ENCODE results near the gene DUSP28. TPM values are rescaled to one million over a fixed set of nuclear protein-coding genes. Genes with fewer than 3 reads are reported as not detected.

The DUSP28 gene
- total RNA-seq, 2 experiments from 2014 or later: 6.0 to 6.2 TPM

DNA sequence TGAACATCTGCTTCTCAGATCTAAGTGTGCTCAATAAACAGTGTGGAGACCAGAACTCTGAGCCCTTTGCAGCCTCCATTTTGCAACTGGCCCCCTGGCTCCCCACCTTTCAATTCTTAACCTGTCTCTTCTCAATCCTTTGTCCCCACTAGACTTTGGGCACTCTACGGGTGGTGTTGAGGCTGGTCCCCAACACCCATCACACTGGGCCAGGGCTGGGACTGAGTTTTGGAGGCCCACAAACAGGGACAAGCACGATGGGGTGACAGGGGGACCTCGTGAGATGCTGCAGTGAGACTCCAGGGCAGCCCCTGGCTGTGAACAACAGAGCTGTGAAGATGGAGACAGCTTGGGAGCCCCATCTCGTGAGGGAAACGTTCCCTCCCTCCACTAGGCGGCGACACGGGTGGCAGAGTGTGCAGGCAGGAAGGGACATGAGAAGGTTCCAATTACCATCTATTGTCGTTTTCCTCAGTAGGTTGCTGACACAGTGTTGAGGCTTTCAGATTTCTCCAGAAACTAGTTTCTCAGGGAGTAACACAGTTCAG is 3.5 kb upstream of the DUSP28 start:
- CTCF ChIA-PET: interaction anchor here (0.7 to 2.5 kb wide), 2 partner anchors 32 to 43 kb away, joined by 3 to 6 read pairs; no protein-coding TSS in a partner anchor
- POLR2A ChIA-PET: no interaction called here

DNA sequence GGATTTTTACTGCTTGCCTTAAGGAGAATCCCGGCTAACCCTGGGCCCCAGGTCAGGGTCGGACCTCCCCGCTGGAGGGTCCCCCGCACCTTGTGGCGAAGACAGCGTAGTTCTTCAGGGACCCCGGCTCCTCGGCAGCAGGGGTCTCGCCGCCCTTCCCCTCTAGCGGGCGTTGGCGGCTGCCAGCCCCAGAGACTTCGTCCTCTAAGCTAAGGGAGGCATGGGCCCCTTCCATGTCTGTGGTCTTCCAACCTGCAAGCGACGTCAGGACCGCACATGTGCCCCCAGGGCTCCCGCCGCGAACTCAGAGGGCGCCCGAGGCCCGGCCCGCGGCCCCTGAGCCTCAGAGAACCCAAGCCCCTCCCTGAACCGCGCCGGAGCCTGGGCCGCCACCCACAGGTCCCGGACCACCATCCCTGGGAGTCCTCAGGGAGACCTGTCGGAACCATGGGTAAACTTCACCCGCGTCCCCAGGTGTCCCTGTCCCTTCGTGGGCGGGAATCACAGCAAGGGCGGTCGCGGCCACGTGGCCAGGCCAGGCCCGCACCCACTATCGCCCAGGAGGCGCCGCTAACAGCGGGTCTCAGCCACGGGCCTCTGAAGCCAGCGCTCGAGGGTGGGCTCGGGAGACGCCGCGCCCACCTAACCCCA is 2.9 kb upstream of the DUSP28 start:
- CTCF ChIA-PET: interaction anchor here (0.7 to 2.5 kb wide), 2 partner anchors 32 to 43 kb away, joined by 3 to 6 read pairs; no protein-coding TSS in a partner anchor
- POLR2A ChIA-PET: no interaction called here

DNA sequence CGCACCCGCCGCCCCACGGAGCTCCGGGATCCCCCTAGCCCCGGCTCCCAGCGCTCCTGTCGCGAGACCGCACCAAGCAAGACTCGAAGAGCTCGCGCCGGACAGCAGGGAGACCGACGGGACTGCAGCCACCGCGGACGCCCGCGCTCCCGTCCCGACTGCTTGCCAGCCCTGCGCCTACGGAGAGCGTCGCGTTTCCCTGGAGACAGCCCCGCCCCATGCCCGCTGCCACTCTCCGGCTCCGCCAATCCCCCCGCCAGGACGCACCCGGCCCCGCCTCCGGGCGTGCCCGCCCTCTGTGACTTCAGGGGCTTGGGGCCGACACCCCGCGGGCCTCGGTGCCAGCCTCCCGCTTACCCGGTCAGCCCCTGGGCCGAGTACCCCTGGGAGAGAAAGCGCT is 2.3 kb upstream of the DUSP28 start, which contains the start of gene ANKMY1:
Gene ANKMY1, minus strand, starts transcription at position 181 of the 400 bp plus-strand sequence. CDS start 653 bp downstream, outside the sequence.
- CTCF ChIA-PET: interaction anchor here (2.5 kb wide), 1 partner anchor 44 kb away, joined by 6 read pairs; no protein-coding TSS in a partner anchor
- POLR2A ChIA-PET: interaction anchor here (0.6 kb wide), 1 partner anchor 29 kb away, joined by 3 read pairs; the partner anchor contains the start of gene CAPN10

DNA sequence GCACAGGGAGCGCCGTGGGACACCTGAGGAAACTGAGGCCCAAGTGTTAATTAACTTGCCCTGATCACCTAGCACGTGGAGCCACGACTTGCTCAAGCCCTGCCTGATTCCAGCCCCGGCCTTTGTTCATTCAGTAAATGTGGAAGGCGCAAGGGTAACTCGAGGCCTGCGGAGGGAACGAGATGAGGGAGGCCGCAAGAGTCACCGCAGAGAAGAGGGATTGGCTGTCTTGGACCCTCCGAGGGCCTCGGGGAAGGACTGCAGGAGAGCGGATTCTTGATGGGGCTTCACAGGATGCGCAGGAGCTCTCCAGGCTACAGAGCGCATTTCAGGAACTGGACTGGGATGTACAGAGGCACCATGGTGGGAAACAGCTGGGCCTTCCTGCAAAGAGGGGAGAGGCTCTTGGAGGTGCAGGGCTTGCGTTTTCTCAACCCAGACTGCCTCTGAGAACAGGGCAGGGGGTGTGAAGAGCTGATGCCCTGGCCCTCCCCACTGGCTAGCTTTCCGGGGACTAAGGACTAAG is 1.9 kb upstream of the DUSP28 start:
- ChIA-PET POLR2A (interaction anchor here (0.6 kb wide), 1 partner anchor 28 kb away, joined by 3 read pairs; the partner anchor contains the start of gene CAPN10), CTCF (no interaction called here)

DNA sequence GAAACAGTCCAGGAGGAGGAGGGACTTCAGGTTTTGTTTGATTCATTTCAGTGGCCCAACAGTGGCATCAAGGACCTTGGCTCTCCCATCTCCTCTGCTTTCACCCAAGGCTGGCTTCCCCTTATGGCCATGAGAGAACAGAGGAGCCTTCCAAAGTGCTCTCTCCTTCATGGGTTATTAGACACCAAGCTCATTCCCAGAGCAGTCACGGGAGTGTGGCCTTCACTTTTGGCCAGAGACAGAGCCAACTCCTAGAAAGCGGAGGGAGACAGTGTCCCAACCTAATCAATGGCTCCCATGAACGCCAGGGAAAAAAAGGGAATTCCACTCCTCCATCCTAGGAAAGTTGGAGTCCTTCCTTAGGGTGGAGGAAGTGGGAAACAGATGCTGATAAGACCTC is 871 bp upstream of the DUSP28 start:
- ChIA-PET CTCF (interaction anchor here (1.0 kb wide), 1 partner anchor 45 kb away, joined by 3 read pairs; no protein-coding TSS in a partner anchor), POLR2A (no interaction called here)

DNA sequence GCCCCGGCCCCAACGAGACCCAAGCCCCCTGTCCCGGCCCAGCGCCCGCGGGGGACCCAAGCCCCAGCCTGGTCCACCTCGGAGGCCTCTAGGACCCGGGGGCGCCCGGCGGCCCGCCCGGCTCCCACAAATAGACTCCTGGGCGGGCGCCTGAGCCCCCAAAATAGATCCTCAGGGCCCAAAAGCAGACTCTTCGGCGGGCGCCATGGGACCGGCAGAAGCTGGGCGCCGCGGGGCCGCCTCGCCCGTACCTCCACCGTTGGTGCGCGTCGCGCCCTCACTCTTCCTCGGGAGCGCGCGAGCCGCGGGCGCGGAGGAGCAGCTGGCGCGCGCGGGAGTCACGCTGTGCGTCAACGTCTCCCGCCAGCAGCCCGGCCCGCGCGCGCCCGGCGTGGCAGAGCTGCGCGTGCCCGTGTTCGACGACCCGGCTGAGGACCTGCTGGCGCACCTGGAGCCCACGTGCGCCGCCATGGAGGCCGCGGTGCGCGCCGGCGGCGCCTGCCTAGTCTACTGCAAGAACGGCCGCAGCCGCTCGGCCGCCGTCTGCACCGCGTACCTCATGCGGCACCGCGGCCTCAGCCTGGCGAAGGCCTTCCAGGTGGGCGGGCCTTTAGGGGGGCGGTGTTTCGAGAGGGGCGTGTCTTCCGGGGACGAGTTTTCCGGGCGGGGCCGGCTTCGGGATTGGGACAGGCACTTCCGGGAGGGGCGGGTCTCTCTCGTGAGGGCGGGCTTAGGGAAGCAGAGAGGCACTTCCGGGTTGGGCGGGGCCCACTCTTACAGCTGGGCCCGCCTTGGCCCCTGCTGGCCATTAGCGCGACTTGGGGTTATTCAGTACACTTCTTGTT is 545 bp downstream of the DUSP28 start:
- POLR2A ChIA-PET: interaction anchor here (1.4 to 2.1 kb wide), 4 partner anchors 8 to 46 kb away, joined by 4 to 13 read pairs (median 8); partner anchors contain the start of gene CAPN10

DNA sequence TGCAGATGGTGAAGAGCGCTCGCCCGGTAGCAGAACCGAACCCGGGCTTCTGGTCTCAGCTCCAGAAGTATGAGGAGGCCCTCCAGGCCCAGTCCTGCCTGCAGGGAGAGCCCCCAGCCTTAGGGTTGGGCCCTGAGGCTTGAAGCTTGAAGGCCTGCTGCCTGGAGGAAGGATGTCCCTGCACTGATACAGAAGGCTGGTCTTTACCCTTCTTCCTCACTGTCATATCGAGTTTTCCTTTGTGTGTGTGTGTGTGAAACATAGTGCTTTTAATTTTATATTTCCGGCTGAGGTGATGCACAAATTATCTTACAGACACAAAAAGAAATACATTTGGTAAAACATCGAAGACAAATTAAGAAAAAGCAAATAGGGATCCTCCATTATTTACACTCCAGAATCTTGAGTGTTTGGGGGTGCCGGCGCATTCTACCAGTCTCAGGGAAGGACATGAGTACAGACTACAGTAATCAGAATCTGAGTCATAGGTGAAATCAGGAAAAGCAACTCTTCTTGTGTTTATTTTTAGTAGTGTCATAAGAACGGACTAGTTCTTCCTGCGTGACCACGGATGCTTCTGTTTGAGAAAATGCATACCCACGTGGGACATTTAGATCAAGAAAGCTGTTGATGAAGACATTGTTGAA is 1.3 kb downstream of the DUSP28 start:
- POLR2A ChIA-PET: interaction anchor here (1.4 to 2.1 kb wide), 4 partner anchors 8 to 46 kb away, joined by 4 to 13 read pairs (median 8); partner anchors contain the start of gene CAPN10
- CTCF ChIA-PET: interaction anchor here (1.4 to 1.8 kb wide), 4 partner anchors 19 to 60 kb away, joined by 3 to 14 read pairs (median 8); partner anchors contain the start of gene CAPN10

More for the DNA sequence above, 545 bp downstream of the DUSP28 start:
- CTCF ChIA-PET: interaction anchor here (1.4 to 1.8 kb wide), 4 partner anchors 20 to 61 kb away, joined by 3 to 14 read pairs (median 8); partner anchors contain the start of gene CAPN10

DNA sequence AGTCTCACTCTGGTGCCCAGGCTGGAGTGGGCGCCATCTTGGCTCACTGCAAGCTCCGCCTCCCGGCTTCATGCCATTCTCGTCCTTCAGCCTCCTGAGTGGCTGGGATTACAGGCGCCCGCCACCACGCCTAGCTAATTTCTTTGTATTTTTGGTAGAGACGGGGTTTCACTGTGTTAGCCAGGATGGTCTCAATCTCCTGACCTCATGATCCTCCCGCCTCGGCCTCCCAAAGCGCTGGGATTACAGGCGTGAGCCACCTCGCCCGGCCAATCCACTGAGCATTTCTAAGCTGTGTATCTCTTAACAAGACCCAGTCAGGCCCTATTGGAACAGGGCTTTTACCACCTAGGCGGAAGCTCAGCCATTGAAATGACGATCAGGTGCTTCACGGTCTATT is 3.1 kb downstream of the DUSP28 start:
- POLR2A ChIA-PET: interaction anchor here (0.7 to 5.2 kb wide), 2 partner anchors 17 to 23 kb away, joined by 3 to 52 read pairs; partner anchors contain the start of gene CAPN10
- CTCF ChIA-PET: interaction anchor here (0.9 to 4.2 kb wide), 4 partner anchors 17 to 49 kb away, joined by 4 to 30 read pairs (median 4); partner anchors contain the start of gene CAPN10

DNA sequence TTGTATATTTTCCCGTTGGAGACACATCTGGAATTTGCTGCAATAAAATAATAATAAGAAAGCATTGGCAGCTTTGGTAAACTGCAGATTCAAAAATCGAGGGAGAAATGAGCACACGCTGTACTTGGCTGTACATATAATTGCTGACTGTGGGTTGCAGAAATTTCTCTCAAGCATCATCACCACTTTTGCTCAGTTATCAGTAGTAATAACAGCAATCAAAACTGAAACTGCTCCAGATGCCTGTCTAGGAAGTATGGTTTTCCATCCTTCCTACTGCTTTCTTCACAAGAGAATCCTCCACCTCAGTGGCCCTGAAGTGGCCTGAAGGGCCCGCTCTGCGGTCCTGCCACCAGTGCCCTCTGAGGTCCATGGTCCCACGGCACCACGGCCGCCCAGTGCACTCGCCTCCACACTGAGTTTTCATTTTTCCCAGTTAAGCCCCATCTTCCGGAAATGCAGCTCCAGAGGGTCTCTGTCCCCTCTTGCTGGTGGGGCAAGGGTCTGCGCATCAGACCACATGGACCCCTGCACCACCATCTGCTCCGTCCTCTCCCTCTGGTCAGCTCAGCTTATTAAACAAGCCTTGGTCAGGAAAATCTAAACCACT is 3.9 kb downstream of the DUSP28 start:
- CTCF ChIA-PET: interaction anchor here (1.2 to 4.2 kb wide), 5 partner anchors 15 to 58 kb away, joined by 4 to 42 read pairs (median 30); partner anchors contain the start of gene CAPN10
- POLR2A ChIA-PET: interaction anchor here (2.5 to 5.2 kb wide), 3 partner anchors 16 to 58 kb away, joined by 11 to 52 read pairs (median 19); partner anchors contain the start of gene CAPN10

DNA sequence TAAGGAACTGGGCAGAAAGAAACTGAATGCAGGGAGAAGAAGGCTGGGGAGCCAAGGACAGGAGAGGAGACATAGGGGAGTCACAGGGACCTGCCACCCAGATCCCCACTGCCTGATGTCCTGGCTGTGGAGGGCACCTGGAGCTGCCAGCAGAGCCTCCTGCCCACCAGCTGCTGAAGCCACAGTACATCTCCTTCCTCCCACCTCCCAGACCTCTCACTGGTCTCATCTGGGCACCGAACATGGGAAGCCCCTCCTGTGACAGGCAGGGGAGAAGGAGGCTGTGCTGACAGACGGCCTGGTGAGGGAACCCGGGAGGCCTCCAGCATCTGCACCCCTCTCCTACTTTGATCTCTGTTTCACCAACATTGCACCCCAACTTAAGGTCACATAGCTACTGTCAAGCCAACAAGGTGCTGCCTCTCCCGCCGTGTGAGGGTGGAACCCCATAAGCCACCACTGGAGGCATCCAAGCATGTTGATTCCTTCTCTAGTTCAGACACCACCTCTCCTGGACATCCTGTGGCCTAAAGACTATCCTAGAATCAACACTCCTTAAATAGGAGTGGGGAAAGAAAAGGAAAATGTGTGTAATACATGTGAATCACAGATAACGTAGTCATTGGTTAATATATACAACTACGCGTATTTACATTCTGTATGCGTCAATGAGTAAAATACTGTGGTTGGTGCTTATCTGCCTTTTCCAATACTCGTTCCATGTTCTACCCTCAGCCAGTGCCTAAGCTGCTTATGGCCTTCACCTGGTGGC is 4.6 kb downstream of the DUSP28 start:
- ChIA-PET CTCF (interaction anchor here (1.9 to 4.2 kb wide), 5 partner anchors 14 to 57 kb away, joined by 8 to 42 read pairs (median 30); partner anchors contain the start of gene CAPN10), POLR2A (interaction anchor here (2.5 to 5.2 kb wide), 3 partner anchors 15 to 57 kb away, joined by 11 to 52 read pairs (median 19); partner anchors contain the start of gene CAPN10)

DNA sequence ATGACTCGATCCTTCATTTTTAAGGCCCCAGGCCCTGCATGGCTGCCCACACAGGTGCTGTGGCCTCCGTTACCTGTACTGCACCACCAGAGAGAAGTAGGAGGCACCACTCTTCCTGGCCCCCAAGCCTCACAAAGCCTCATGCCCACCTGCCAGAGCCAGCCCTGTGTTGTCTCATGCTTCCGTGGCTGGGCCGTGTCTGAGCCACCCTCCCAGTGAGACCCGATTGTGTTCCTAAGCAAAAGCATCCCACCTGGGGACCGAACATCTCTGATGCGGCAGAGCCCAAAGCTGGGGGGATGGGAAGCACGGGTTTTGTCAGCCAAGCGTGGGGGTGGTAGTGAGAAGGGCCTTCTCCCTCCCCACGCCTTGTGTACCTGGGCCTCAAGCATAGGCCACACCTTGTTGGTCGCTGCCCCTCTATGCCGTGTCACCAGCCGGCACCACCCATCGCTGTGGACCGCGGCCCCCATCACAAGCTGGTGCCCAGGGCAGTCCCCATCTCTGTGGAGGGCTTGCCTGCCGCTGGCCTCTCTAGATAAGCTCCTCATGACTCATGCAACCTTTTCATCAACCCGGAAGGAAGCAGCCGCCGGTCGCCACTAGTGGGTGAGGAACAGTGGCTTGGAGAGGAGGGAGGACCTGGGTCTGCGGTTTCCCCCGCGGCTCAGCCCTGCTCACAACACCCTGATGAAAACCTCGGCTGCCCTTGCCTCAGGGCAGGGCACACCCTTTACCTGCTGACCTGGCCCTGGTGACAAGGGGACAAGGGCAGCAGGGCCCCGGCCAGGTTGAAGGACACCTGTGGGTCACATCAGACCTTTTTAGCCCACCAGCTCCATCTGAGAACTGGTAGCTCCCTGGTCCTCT is 5.4 kb downstream of the DUSP28 start:
- POLR2A ChIA-PET: interaction anchor here (0.8 to 5.2 kb wide), 6 partner anchors 14 to 56 kb away, joined by 3 to 52 read pairs (median 12); partner anchors contain the start of gene CAPN10
- CTCF ChIA-PET: interaction anchor here (1.6 to 4.2 kb wide), 7 partner anchors 14 to 59 kb away, joined by 4 to 42 read pairs (median 20); partner anchors contain the start of genes CAPN10 and GPR35

DNA sequence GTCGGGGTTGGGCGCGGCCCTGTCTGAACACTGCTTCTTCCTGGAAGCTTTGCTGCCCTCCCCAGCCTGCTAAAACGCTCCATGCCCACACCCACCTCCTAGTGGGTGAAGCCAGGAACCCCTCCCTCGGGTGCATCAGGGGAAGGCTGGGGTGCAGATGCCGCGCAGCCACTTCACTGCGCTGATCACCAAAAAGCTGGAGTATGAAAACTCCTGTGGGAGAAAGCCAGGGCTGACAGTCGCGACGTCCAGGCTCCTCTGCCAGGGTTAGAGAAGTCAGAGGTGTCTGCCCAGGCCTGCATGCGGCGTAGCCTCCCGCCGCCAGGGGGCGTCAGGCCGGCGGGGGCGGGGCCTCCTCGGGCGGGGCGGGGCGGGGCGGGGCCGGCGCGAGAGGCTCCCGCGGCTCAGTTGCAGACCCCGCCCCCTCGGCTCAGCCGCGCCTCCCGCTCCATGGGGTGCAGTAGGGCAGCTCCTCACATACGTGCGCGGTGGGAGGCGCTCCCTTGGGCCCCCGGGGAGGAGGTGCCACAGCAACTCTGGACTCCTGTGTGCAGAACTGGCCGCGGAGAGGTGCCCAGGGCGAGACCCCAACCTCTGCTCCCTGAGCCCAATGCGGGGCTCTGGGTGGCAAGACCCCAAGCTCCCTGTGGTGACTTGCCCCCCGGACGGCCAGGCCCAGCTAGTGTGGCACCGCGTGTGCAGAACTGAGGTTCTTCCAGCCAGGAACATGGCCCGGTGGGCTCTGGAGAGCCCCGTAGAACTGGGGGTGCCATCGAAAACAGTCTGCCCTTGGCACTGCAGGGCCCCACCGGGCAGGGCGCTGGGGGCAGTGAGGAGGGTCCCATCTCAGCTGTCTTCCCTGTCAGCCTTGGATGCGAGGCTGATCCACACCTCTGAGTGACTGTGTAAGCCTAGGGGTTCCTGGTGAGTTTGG is 6.3 kb downstream of the DUSP28 start:
- POLR2A ChIA-PET: interaction anchor here (0.8 to 5.2 kb wide), 6 partner anchors 13 to 55 kb away, joined by 3 to 52 read pairs (median 12); partner anchors contain the start of gene CAPN10
- CTCF ChIA-PET: interaction anchor here (1.0 to 4.2 kb wide), 8 partner anchors 13 to 58 kb away, joined by 3 to 42 read pairs (median 16); partner anchors contain the start of genes CAPN10 and GPR35

DNA sequence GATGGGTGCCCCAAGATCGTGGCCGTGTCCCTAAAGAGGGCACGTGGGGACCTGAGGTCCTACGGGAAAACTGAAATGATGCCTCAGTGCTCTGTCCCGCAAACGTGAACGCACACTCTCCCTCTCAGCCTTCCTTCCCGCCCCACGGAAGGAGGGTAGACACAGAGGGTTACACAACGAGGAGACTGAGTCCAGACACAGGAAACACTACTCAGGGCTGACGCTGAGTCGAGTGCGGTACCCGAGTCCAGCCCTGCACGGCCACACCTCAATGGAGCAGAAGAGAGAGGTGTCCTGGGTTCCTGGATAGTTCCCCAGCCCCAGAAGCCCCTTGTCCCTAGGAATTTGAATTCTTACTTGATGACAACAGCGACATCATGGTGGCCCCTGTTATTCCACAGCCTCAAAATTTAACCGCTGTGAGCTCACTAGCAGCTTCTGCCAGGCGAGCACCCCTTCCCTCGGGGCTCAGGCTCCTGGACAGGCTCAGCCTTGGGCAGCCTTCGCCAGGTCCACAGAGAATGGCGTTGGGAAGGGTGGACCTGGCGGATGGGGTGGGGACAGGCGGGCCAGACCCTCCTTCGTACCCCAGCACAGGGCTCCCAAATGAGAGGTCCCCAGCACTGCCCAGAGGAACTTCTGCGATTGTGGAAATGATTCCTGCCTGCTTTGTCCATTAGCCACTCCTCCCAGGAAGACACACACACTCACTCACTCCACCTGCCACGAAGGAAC is 7.1 kb downstream of the DUSP28 start:
- ChIA-PET POLR2A (interaction anchor here (1.2 to 5.2 kb wide), 4 partner anchors 12 to 46 kb away, joined by 3 to 52 read pairs (median 12); partner anchors contain the start of gene CAPN10), CTCF (interaction anchor here (1.0 to 4.2 kb wide), 6 partner anchors 12 to 55 kb away, joined by 3 to 42 read pairs (median 25); partner anchors contain the start of gene CAPN10)

Data from activated CD8-positive, alpha-beta memory T cell treated with anti-CD3 and anti-CD28 coated beads for 36 hours (primary cell).